ENCODE data around the gene PLD3.

PLD3 gene

DNA sequence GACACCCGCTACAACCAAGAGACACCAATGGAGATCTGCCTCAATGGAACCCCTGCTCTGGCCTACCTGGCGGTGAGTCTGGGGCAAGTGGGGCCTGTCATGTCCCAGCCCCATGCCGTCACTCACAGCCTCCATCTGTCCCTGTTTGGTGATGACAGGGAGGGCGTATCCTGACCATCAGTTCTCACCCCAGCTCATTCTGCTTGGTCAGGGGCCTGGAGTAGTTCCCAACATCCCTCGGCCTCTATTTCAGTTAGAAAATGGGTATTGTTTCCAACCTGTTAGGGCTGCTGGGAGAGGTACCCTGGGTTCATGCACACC, 23.3 kb downstream of the PLD3 start:
- TF ChIP-seq JUND (IDR thresholded peaks at IDR 0.05; ENCODE audit: low read depth) = no peak
- DNase-seq (ENCODE audit: low read depth in 1 of 2, low spot score in 1 of 2) = no peak
- in situ Hi-C loops (cut with HindIII; ENCODE audit: low pct_unique_long_range_greater_than_20kb, low sequenced_read_pairs) = no loop called here

GRCh38 chr19:40374084-40374483, 25.6 kb downstream of the PLD3 start:
- DNase-seq (ENCODE audit: low read depth in 1 of 2, low spot score in 1 of 2) = no peak
- TF ChIP-seq JUND (IDR thresholded peaks at IDR 0.05; ENCODE audit: low read depth) = no peak
- in situ Hi-C loops (cut with HindIII; ENCODE audit: low pct_unique_long_range_greater_than_20kb, low sequenced_read_pairs) = no loop called here

- in situ Hi-C loops (cut with HindIII; ENCODE audit: low pct_unique_long_range_greater_than_20kb, low sequenced_read_pairs) = no loop called here
- no peak for DNase-seq (ENCODE audit: low read depth in 1 of 2, low spot score in 1 of 2)
Observed at GRCh38 chr19:40376286-40376862, 27.9 kb downstream of the PLD3 start.

GRCh38 chr19:40377876-40378385, 29.4 kb downstream of the PLD3 start:
- no peak for TF ChIP-seq JUND (IDR thresholded peaks at IDR 0.05; ENCODE audit: low read depth)
- in situ Hi-C loops (cut with HindIII; ENCODE audit: low pct_unique_long_range_greater_than_20kb, low sequenced_read_pairs) = no loop called here
- DNase-seq (ENCODE audit: low read depth in 1 of 2, low spot score in 1 of 2) = no peak

More at GRCh38 chr19:40376286-40376862, 27.9 kb downstream of the PLD3 start:
- TF ChIP-seq JUND (IDR thresholded peaks at IDR 0.05; ENCODE audit: low read depth) = no peak

- no peak for DNase-seq (ENCODE audit: low read depth in 1 of 2, low spot score in 1 of 2)
- in situ Hi-C loops (cut with HindIII; ENCODE audit: low pct_unique_long_range_greater_than_20kb, low sequenced_read_pairs) = no loop called here
- no peak for TF ChIP-seq JUND (IDR thresholded peaks at IDR 0.05; ENCODE audit: low read depth)
Observed at GRCh38 chr19:40378509-40378908, 30.0 kb downstream of the PLD3 start.

DNA sequence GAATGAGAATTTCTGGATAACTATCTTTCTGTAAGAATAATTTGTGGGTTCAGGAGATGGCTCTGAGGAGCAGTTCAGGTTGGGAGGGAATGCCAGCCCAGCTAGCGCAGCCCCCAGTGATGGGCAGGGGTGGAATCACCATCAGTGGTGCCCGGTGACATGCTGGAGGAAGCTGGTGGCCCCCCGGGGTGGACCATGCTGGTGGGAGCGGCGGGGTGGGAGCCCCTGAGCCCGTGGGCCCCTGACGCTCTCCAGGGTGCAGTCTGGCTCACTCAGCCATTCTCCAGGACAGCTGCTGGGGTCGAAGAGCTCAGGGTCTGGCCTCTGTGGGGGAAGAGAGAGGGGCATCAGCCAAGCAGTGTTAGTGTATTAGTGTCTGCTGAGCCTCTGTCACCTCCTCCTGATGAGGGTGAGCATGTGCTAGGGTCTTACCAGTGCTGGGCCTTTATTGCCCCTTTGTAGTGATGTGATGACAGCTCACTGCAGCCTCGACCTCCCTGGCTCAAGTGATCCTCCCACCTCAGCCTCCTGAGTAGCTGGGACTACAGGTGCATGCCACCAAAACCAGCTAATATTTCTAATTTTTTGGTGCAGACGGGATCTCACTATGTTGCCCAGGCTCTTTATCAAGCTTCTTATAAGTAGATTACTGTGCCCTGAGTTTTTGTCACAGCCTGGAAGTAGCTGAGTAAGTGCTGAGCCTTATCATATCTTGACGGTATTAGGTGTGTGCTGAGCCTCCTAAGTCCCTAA, 31.1 kb downstream of the PLD3 start:
- in situ Hi-C loops (cut with HindIII; ENCODE audit: low pct_unique_long_range_greater_than_20kb, low sequenced_read_pairs) = no loop called here
- no peak for DNase-seq (ENCODE audit: low read depth in 1 of 2, low spot score in 1 of 2)
- no peak for TF ChIP-seq JUND (IDR thresholded peaks at IDR 0.05; ENCODE audit: low read depth)

DNA sequence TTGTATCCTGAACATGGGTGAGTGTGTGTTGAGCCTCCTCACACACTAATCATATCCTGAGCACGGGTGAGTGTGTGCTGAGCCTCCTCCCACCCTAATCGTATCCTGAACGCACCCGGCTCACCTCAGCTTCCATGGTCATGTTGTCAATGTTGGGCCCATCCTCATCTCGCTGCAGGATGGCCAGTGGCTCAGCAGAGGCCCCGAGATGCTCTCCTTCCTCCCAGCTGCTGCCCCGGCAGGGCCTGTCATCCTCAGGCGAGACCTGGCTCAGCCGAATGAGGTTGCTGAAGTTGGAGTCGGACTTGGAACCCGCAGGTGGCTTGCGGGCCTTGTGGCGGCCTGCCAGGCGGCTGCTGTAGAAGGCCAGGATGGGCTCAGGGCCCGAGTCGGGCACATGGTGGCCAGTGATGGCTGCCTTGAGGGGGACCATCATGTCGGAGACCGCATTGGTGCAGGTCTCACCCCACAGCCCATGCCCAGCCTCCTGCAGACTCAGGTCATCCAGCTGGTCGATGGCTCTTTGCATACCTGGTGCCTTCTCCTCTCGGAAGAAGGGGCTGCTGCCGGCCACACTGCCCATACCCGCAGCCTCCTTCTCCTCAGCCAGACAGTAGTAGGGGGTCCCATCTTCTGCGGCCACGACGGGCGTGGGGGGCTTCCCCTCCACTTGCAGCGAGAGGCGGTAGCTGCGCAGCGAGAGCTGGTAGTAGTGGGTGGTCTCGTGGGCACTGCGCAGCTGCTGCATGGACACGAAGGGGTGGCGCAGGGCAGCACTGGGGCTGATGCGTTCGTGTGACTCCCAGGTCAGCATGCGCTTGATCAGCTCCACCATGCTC, 31.9 kb downstream of the PLD3 start:
- in situ Hi-C loops (cut with HindIII; ENCODE audit: low pct_unique_long_range_greater_than_20kb, low sequenced_read_pairs) = no loop called here
- DNase-seq (ENCODE audit: low read depth in 1 of 2, low spot score in 1 of 2) = no peak
- TF ChIP-seq JUND (IDR thresholded peaks at IDR 0.05; ENCODE audit: low read depth) = no peak

GRCh38 chr19:40381321-40381720, 32.8 kb downstream of the PLD3 start:
- DNase-seq (ENCODE audit: low read depth in 1 of 2, low spot score in 1 of 2) = no peak
- in situ Hi-C loops (cut with HindIII; ENCODE audit: low pct_unique_long_range_greater_than_20kb, low sequenced_read_pairs) = no loop called here
- no peak for TF ChIP-seq JUND (IDR thresholded peaks at IDR 0.05; ENCODE audit: low read depth)

DNA sequence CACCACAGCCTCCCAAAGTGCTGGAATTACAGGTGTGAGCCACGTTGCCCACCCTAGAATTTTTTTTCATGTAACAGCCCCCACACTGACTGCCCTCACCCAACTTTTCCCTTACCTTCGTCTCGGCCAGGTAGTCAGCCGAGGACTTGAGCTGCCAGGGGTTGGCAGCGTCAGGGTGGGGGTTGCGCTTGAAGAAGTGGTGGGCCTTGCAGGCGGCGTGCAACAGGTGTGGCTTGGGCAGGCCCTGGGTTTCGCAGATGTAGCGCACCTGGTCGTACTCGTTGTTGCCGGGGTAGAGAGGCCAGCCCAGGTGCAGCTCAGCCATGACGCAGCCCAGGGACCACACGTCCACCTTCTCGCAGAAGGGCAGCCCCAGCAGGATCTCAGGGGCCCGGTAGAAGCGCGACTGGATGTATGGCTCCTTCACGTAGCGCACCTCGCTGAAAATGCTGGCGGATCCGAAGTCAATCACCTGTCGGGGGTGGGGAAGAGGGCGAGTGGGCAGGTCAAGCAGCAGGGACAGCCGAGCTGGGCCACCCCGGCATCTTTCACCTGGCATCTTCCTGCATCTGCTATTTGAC, 35.3 kb downstream of the PLD3 start:
- in situ Hi-C loops (cut with HindIII; ENCODE audit: low pct_unique_long_range_greater_than_20kb, low sequenced_read_pairs) = no loop called here
- no peak for DNase-seq (ENCODE audit: low read depth in 1 of 2, low spot score in 1 of 2)
- TF ChIP-seq JUND (IDR thresholded peaks at IDR 0.05; ENCODE audit: low read depth) = no peak

- DNase-seq (ENCODE audit: low read depth in 1 of 2, low spot score in 1 of 2) = no peak
- in situ Hi-C loops (cut with HindIII; ENCODE audit: low pct_unique_long_range_greater_than_20kb, low sequenced_read_pairs) = no loop called here
- TF ChIP-seq JUND (IDR thresholded peaks at IDR 0.05; ENCODE audit: low read depth) = no peak
Observed at GRCh38 chr19:40387155-40387554, 38.7 kb downstream of the PLD3 start.

DNA sequence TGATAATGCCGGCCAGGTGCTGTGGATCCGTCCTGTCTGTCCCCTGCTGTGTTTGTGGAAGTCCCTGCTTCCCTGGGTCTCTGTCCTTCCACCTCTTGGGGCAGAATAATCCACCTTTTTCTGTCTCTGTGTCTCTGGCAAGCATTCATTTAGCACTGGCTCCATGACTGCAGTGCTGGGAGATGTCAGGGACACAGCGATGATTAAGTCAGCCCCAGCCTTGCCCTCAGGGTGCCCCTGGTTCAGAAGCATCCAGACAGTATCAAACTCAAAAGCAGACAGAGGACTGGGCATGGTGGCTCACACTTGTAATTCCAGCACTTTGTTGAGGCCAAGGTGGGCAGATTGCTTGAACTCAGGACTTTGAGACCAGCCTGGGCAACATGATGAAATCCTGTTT, 40.0 kb downstream of the PLD3 start:
- TF ChIP-seq JUND (IDR thresholded peaks at IDR 0.05; ENCODE audit: low read depth) = no peak
- DNase-seq (ENCODE audit: low read depth in 1 of 2, low spot score in 1 of 2) = no peak
- in situ Hi-C loops (cut with HindIII; ENCODE audit: low pct_unique_long_range_greater_than_20kb, low sequenced_read_pairs) = no loop called here

DNA sequence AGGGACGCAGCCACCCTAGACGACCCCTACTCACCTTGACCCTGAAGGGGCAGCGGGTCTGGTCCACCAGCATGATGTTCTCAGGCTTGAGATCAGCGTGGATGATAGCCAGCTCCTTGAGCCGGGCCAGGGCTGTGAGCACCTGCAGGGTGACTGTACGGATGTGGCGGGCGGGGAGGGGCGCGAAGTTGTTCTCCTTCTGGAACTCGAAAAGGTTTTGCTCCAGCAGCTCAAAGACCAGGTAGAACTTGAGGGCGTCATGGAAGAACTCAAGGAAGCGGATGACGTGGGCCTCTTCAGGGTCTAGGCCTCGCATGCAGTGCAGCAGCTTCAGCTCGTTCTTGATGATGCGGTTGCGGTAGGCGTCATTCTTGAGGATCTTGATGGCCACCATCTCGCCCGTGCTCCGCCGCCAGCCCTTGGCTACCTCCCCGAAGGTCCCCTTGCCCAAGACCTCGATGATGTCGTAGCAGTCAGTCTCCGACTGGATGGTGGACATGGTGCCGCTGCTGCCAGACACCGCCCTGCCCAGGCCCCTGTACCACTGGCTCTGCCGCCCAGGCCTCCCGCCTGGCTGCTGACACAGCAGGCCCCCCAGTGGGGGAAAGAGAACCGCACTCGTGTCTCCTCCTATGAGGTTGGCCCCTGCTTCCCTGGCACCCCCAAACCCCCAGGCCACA, 41.0 kb downstream of the PLD3 start:
- in situ Hi-C loops (cut with HindIII; ENCODE audit: low pct_unique_long_range_greater_than_20kb, low sequenced_read_pairs) = no loop called here
- no peak for TF ChIP-seq JUND (IDR thresholded peaks at IDR 0.05; ENCODE audit: low read depth)
- DNase-seq (ENCODE audit: low read depth in 1 of 2, low spot score in 1 of 2) = no peak

Data from T47D (cell line).